Neutrophil (primary cell): ENCODE results near the gene CYP39A1.

Experiments
- H3K27ac ChIP-seq: fragments of 200-600 bp; sonication (generic); 2 replicates; pipeline ENCODE4 v1.5.1; 2016; ENCODE audit warnings: mild to moderate bottlenecking, moderate library complexity
- H3K27me3 ChIP-seq: fragments of 200-600 bp; sonication (generic); 2 replicates; pipeline ENCODE4 v1.6.0; 2016; ENCODE audit warnings: mild to moderate bottlenecking
- H3K36me3 ChIP-seq: fragments of 200-600 bp; sonication (generic); 2 replicates; pipeline ENCODE4 v1.5.1; 2017
- H3K4me1 ChIP-seq, 2 experiments: fragments of 200-600 bp in 1 of 2; sonication (generic) in 1 of 2; 1 replicate in 1 of 2; 2 replicates in 1 of 2; pipeline versions ENCODE4 v1.5.1 to v1.6.1; 2013 to 2016; ENCODE audit warnings: low read depth in 1 of 2, low read length in 1 of 2, mild to moderate bottlenecking in 1 of 2, moderate library complexity in 1 of 2; ENCODE audit not compliant: control insufficient read depth in 1 of 2, insufficient read depth in 1 of 2
- H3K4me3 ChIP-seq, 2 experiments: fragments of 200-600 bp in 1 of 2; sonication (generic) in 1 of 2; 1 replicate in 1 of 2; 2 replicates in 1 of 2; pipeline ENCODE4 v1.5.1; 2013 to 2016; ENCODE audit warnings: low read depth in 1 of 2, low read length in 1 of 2, mild to moderate bottlenecking in 1 of 2, moderate library complexity in 1 of 2
- H3K9me3 ChIP-seq: fragments of 200-600 bp; sonication (generic); 2 replicates; pipeline ENCODE4 v1.5.1; 2016
- TF ChIP-seq, protein P1 (sequence below): fragments of 200-600 bp; sonication (generic); IDR thresholded peaks from 2 replicates; pipeline ENCODE4 v1.5.1; 2016; ENCODE audit warnings: antibody characterized with exemption

The CYP39A1 gene

DNA sequence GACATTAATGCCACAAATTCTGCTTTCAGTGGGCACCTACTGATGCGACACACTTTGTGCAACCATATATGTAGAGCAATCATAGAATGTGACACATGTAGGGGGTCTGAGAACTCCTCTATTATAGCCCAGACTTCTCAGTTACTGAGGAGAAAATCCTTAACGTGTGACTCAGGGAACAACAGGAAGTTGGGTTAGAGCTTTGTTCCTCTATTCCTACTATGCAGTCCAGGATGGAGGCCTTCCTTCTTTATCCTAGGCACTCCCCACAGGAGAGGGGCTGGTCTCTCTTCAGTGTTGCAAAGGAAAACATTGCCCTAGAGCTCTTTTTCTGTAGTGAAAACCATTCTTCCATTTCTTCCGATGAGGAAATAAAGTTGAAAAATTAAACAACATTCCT, 121.7 kb downstream of the CYP39A1 start:
- no peak overlapping the region for H3K27ac ChIP-seq
- no peaks in the 10 kb centered on the region for H3K4me1 ChIP-seq
- TF ChIP-seq, protein P1, sequence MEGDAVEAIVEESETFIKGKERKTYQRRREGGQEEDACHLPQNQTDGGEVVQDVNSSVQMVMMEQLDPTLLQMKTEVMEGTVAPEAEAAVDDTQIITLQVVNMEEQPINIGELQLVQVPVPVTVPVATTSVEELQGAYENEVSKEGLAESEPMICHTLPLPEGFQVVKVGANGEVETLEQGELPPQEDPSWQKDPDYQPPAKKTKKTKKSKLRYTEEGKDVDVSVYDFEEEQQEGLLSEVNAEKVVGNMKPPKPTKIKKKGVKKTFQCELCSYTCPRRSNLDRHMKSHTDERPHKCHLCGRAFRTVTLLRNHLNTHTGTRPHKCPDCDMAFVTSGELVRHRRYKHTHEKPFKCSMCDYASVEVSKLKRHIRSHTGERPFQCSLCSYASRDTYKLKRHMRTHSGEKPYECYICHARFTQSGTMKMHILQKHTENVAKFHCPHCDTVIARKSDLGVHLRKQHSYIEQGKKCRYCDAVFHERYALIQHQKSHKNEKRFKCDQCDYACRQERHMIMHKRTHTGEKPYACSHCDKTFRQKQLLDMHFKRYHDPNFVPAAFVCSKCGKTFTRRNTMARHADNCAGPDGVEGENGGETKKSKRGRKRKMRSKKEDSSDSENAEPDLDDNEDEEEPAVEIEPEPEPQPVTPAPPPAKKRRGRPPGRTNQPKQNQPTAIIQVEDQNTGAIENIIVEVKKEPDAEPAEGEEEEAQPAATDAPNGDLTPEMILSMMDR, result no peak
- H3K9me3 ChIP-seq, result no peaks in the 10 kb centered on the region
- H3K4me3 ChIP-seq, result no peak overlapping the region
- H3K27me3 ChIP-seq, result no peaks in the 10 kb centered on the region
- no peaks in the 10 kb centered on the region for H3K36me3 ChIP-seq

DNA sequence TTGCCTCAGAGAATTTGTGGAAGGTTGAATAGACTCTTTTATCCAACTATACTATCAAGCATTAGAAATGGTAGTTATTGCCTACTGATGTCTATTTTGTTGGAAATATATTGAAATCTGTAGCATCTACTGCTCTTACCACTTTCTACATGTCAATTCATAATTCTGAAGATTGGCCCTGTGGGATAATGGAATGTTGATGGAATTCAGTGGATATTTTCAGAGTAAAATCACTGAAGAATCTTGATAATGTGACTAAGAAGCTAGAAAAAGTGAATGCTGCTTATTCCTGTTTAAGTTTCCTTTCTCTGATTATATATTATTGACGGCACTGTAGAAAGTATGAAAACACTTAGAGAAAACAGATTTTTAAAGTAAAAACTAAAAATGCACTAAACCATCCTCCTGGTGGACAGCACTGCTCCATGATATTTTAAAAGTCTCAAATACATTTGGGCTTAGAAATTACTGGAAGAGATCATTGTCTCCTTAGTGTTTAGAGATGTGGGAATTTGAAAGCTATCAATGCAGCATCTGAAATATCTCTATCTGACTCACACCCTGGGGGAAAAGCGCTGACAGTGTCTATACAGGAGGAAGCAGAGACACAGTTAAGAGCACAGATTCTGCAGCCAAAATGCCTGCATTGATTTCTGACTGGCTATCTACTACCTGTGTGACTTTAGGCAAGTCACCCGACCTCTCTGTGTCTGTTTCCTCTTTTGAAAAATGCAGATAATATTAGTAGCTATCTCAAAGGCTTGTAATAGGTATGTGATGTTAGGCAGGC, 123.5 kb downstream of the CYP39A1 start:
- no peaks in the 10 kb centered on the region for H3K27me3 ChIP-seq
- no peak overlapping the region for H3K4me3 ChIP-seq
- H3K4me1 ChIP-seq, result no peaks in the 10 kb centered on the region
- no peaks in the 10 kb centered on the region for H3K36me3 ChIP-seq
- TF ChIP-seq, protein P1, result no peak
- H3K9me3 ChIP-seq, result no peaks in the 10 kb centered on the region
- H3K27ac ChIP-seq, result no peak overlapping the region

GRCh38 chr6:46526607-46527006, 126.0 kb downstream of the CYP39A1 start:
- no peak overlapping the region for H3K27ac ChIP-seq
- H3K36me3 ChIP-seq, result no peaks in the 10 kb centered on the region
- H3K4me3 ChIP-seq, result no peak overlapping the region
- TF ChIP-seq, protein P1, result no peak
- H3K9me3 ChIP-seq, result no peaks in the 10 kb centered on the region
- no peaks in the 10 kb centered on the region for H3K4me1 ChIP-seq
- no peaks in the 10 kb centered on the region for H3K27me3 ChIP-seq

DNA sequence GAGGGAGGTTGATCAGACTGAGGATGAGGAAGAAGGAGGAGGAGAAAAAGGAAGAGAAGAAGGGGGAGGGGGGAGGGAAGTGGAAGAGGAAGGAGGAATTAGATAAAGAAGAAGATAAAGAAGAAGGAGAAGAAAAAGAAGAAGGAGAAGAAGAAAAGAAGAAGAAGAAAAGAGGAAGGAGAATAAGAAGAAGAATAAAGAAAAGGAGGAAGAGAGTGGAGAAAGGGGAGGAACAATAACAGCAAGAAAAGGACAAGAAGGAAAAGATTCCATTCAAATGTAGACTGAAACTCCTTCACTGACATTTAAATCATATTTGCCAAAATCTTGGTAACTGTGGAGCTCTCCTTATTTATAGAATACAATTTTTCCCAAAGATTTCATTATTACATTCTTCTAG, 127.0 kb downstream of the CYP39A1 start:
- TF ChIP-seq, protein P1, result no peak
- Histone ChIP-seq H3K4me3 (no peak overlapping the region), H3K9me3 (no peaks in the 10 kb centered on the region), H3K36me3 (no peaks in the 10 kb centered on the region), H3K27ac (no peak overlapping the region), H3K27me3 (no peaks in the 10 kb centered on the region), H3K4me1 (no peaks in the 10 kb centered on the region)

- no peak overlapping the region for H3K4me3 ChIP-seq
- H3K27me3 ChIP-seq, result no peaks in the 10 kb centered on the region
- H3K4me1 ChIP-seq, result no peaks in the 10 kb centered on the region
- no peak overlapping the region for H3K27ac ChIP-seq
- no peaks in the 10 kb centered on the region for H3K36me3 ChIP-seq
- TF ChIP-seq, protein P1, result no peak
- H3K9me3 ChIP-seq, result no peaks in the 10 kb centered on the region
Measured at GRCh38 chr6:46521464-46521971, 131.1 kb downstream of the CYP39A1 start.
